Raji (cell line): ENCODE measurements around the gene NPR2.

ENCODE experiments used
- POLR2A ChIP-seq: IDR thresholded peaks from 2 replicates; pipeline ENCODE4 v1.6.1; 2011; ENCODE audit warnings: low read depth, low read length, control low read depth; ENCODE audit not compliant: insufficient read depth

The NPR2 gene

DNA sequence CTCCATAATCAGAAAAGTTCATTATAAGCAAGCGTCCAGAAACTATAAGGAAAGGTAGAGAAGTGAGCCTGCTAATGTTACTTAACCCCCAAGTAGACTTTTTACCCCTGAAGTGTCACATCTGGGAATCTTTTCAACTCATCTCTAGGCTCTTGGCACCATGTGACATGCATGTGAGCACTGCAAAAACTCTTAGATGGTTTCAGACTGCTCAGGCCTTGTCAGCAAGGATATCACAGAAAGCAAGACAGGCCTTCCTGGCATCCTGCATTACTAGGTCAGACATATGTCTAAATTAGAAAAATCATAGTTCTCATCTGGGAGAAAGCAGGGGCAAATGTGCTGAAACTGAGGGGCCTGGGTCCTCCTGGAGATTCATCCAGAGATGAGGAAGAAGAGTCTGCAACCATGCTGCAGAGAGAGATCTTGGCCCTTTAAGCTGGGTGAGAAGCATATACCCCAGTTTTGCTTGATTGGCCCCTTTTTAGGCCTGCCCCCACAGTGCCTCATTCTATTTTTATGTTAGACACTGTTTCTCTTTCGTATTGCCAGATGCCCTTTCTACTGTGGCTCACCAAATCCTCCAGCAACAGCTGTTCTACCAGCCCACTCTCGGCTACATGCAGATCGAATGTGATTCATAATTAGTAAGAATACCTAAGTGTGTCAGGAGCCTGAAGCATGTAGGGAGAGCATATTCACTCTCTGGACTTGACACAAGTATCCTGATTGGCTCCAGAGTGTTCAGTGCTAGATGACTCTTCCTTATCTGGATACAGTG, 56.6 kb downstream of the NPR2 start:
- TF ChIP-seq POLR2A = no peak; the same call in 1 of the 2 replicates

DNA sequence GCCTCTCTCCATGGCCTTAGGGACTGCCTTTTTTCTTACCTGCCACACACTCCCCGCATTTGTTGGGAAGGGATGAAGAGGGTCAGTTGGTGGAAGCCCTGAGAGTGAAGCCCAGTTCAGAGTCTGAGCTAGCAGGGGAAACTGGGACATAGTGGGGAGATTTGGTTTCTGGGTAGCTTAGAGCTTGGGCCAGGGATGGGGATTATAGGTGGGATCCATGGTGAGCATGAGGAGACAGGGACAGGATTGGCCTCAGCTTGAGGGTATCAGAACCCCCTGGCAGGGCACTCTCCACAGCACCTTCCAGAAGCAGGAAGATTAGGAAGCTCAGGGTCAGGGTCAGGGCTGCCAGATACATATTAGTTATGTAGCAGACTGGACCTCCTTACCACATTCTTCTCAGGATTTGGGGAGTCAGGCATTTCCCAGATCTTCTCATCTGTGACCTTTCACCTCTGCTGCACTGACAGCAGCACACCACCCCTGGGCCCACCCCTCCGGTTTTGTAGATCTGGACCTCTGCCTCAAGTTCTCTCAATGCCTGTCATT, 61.0 kb downstream of the NPR2 start:
- TF ChIP-seq POLR2A = no peak

- no peak for TF ChIP-seq POLR2A
Observed at GRCh38 chr9:35852876-35853865, 61.8 kb downstream of the NPR2 start.

- no peak for TF ChIP-seq POLR2A
Observed at GRCh38 chr9:35854091-35854762, 62.8 kb downstream of the NPR2 start.

- no peak for TF ChIP-seq POLR2A
Observed at GRCh38 chr9:35856206-35856605, 64.8 kb downstream of the NPR2 start.

- no peak for TF ChIP-seq POLR2A
Observed at GRCh38 chr9:35856882-35857281, 65.5 kb downstream of the NPR2 start.

DNA sequence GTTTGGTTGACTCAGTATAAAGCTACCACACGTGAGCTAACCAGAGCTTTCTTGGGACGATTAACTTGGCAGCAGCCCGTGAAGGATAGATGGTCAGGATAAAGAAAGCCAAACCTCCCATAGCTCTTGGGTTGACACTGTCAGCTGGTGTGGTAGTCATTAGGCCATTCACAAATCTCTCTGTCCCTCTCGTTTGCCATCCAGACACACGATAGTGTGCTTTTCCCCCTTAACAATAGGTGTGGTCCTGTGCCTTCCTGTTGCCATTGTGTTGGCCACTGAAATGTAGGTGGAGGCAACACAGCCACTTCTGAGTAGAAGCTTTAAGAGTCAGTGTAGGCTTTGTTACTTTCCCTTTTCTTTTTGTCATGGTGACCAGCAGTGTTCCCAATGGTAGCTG, 67.1 kb downstream of the NPR2 start:
- no peak for TF ChIP-seq POLR2A
